Head of caudate nucleus (tissue), 42 donors: Measurements from ENCODE around the gene PIK3C2G.

ENCODE experiments used
- DNase-seq, 42 donors: peaks; one replicate each; pipeline versions ENCODE4 v3.0.0 to v3.0.0-alpha.2; 2020 to 2021; ENCODE audit warnings: mixed read lengths in 7 of 42
- intact Hi-C: fragments of 100-400 bp; cut with DNase I; formaldehyde crosslinking; loops from one replicate; pipeline ENCODE4 v1.15.0; 2022

Gene PIK3C2G

GRCh38 chr12:18267427-18268099 is 6.2 kb downstream of the PIK3C2G start:
- DNase-seq, result no peak
- intact Hi-C loops, result no loop called here

GRCh38 chr12:18270958-18271460 is 9.7 kb downstream of the PIK3C2G start:
- intact Hi-C loops, result no loop called here
- DNase-seq, result no peak

GRCh38 chr12:18275981-18276380 is 14.7 kb downstream of the PIK3C2G start:
- intact Hi-C loops, result no loop called here
- DNase-seq, result no peak

- no peak for DNase-seq
- intact Hi-C loops, result no loop called here
Observed at GRCh38 chr12:18277196-18277595, 15.9 kb downstream of the PIK3C2G start.

- DNase-seq, result no peak
- intact Hi-C loops, result no loop called here
Observed at GRCh38 chr12:18280728-18281127, 19.4 kb downstream of the PIK3C2G start.

GRCh38 chr12:18281941-18282340 is 20.6 kb downstream of the PIK3C2G start:
- DNase-seq, result no peak
- intact Hi-C loops, result no loop called here

- no peak for DNase-seq
- intact Hi-C loops, result no loop called here
Observed at GRCh38 chr12:18283831-18284230, 22.5 kb downstream of the PIK3C2G start.

- no peak for DNase-seq
- intact Hi-C loops, result no loop called here
Observed at GRCh38 chr12:18284386-18284785, 23.1 kb downstream of the PIK3C2G start.

GRCh38 chr12:18285161-18285560 is 23.8 kb downstream of the PIK3C2G start:
- intact Hi-C loops, result no loop called here
- no peak for DNase-seq

GRCh38 chr12:18290386-18290785 is 29.1 kb downstream of the PIK3C2G start:
- intact Hi-C loops, result no loop called here
- DNase-seq, result no peak

- no peak for DNase-seq
- intact Hi-C loops, result no loop called here
Observed at GRCh38 chr12:18294889-18295288, 33.6 kb downstream of the PIK3C2G start.

- intact Hi-C loops, result no loop called here
- DNase-seq, result no peak
Observed at GRCh38 chr12:18296201-18296908, 35.0 kb downstream of the PIK3C2G start.

GRCh38 chr12:18296909-18297280 is 35.6 kb downstream of the PIK3C2G start:
- intact Hi-C loops, result no loop called here
- no peak for DNase-seq

- no peak for DNase-seq
- intact Hi-C loops, result no loop called here
Observed at GRCh38 chr12:18297902-18298301, 36.6 kb downstream of the PIK3C2G start.

- intact Hi-C loops, result no loop called here
- DNase-seq, result no peak
Observed at GRCh38 chr12:18302809-18303430, 41.6 kb downstream of the PIK3C2G start.

GRCh38 chr12:18304609-18305008 is 43.3 kb downstream of the PIK3C2G start:
- intact Hi-C loops, result no loop called here

GRCh38 chr12:18306311-18306710 is 45.0 kb downstream of the PIK3C2G start:
- intact Hi-C loops, result no loop called here
- no peak for DNase-seq

More at GRCh38 chr12:18304609-18305008, 43.3 kb downstream of the PIK3C2G start:
- no peak for DNase-seq

GRCh38 chr12:18313306-18313705 is 52.0 kb downstream of the PIK3C2G start:
- intact Hi-C loops, result no loop called here

GRCh38 chr12:18320036-18320617 is 58.8 kb downstream of the PIK3C2G start:
- intact Hi-C loops, result no loop called here

More at GRCh38 chr12:18313306-18313705, 52.0 kb downstream of the PIK3C2G start:
- DNase-seq, result no peak

GRCh38 chr12:18320976-18321375 is 59.7 kb downstream of the PIK3C2G start:
- intact Hi-C loops, result no loop called here
- DNase-seq, result no peak

More at GRCh38 chr12:18320036-18320617, 58.8 kb downstream of the PIK3C2G start:
- peak in 1 of 42 donors; percentile 17 for DNase-seq
